DMS79 treated with DMSO at 0.1 percent for 48 hours (cell line): ENCODE measurements around the gene ASPA.
"Not testable (repeated sequence)": the region's sequence is repeated elsewhere in the genome, so short reads cannot be mapped to it uniquely, and the experiment has no call there.

Experiments
- DNase-seq: peaks from one replicate; lab custom pipeline; 2025; lab: John Stamatoyannopoulos, UW

ASPA gene

DNA sequence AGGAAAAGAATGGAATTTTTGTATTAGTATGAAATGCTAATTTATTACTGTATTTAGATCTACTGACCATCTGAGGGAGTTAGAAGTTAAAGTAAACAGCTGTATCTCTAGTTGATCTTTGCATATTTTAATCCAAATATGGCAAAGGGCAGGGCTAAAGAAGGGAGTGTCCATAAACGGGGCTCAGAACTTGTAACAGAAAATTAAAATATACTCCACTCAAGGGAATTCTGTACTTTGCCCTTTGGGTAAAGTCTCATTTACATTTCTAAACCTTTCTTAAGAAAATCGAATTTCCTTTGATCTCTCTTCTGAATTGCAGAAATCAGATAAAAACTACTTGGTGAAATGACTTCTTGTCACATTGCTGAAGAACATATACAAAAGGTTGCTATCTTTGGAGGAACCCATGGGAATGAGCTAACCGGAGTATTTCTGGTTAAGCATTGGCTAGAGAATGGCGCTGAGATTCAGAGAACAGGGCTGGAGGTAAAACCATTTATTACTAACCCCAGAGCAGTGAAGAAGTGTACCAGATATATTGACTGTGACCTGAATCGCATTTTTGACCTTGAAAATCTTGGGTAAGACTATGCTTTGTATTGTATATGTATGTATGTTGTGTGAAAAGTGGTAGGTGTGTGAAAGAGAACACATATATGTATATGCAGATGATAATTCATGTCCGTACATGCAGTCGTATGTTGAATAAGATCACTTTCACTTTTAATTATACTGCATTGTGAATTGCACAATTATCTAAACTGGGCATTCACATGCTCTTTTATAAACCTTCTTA is at the start of gene ASPA:
Gene ASPA (plus strand): TSS at position 186 of the 799 bp plus-strand sequence. CDS start 163 bp downstream, at position 349.
- DNase-seq = no peak

DNA sequence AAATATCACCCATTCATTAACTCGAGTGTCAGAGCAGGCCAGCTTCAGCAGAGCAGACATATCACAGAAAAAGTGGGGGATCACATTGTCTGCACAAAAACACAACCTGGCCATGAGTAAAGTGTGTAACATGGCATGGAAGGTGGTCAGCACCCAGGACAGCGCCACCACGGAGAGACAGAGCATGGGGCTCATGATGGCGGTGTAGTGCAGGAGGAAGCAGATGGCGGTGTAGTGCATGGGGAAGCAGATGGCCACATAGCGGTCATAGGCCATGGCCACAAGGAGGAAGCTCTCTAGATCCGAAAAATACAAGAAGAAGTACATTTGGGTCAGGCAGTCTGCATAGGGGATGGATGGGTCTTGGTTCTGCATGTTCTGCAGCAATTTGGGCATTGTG is 42.6 kb upstream of the ASPA start:
- DNase-seq = not testable (repeated sequence)

DNA sequence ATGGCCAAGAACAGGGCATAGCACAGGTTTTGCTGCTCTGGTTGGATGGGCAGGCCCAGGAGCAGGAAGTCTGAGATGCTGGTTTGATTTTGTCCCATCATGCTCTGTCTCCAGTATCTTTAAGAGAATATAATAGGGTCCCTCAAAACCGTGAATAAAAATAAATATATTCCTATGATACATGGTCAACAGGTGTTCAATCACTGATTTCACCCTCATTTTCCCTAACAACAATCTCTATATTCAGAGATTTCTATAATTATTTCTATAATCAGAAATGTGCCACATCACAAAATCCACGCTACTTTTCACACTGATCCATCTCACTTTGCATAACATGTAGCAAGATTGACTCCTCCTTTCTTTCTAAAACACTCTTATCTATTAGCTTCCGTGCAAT is 42.1 kb upstream of the ASPA start, which contains the start of gene OR1E2:
Gene OR1E2 (minus strand): TSS at position 101 of the 400 bp plus-strand sequence. CDS start 0 bp downstream, at position 101.
- DNase-seq = no peak

DNA sequence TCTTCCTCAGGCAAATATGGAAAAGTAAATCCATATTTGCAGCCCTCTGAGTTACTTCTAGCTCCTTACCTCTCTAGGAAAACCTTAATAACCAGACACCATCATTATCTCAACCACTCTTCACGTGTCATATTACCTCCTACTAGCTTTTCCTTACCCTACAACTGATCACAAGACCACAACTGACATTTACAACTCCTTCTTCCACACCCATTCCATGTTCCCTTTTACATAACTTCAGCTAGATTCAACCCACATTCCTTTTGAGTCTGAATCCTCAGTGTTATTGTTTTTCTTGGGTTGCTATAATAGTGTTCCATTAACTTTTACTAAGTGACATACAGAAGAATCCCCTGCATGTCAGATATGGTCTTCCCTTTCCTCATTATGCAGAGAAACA is 37.4 kb upstream of the ASPA start:
- DNase-seq = no peak

DNA sequence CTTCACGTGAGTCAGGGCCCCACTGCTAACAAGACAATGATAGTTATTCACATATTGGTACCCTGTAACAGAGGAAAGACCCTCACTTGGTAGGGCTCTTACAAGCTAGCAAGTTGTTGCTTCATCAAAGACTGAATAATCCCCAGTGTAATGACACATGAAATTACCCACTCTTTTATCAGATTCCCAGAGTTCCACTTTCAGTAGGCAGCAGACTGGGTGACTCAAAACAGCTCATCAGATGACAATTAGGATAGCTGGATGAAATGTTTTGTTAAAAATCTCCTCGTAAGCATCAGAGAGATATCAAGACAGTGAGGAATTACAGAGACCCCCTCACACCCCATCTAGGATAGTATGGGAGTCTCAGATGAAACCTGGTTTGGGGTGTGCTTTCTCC is 35.3 kb upstream of the ASPA start:
- no peak for DNase-seq

DNA sequence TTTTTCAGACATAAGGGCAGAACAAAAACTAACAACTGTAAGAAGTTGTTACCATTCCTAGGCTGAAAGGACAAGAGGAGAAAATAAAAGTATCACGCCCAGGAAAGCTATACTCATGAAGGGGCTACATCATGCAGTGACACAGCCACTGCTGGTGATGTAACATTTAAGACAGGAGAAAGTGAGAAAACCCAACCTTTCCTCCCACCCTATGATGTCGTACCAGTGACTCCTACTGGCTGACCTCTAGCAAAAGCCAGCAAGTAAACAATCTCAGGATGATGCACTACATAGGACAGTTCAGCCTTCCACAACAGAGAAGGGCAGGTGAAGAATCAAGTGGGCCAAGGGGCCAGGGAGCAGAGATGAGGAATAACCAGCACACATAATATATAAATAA is 28.2 kb upstream of the ASPA start:
- DNase-seq = no peak

DNA sequence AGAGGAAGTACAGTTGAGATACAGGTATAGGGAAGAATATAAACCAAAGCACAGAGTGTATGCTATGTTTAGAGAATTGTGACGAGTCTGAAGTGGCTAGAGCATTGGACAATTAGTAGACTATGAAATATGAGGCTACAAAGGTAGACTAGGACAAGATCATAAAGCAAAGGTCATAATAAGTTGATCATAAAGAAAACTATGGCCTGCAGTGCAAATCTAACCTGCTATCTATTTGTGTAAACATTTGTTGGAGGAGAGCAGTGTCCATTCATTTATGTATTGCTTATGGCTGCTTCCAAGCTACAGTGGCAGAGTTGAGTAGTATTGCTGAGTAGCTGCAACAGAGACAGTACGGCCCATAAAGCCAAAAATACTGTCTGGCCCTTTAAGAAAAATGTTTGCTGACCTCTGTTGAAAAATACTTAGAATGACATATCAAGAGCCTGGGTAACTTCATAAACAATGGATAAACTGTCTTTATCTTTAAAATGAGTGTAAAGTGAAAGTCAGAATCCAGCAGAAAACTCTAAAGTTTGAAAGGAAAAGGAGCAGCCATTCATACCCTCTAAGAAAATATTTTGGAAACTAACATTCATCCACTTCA is 27.6 kb upstream of the ASPA start:
- DNase-seq = no peak

DNA sequence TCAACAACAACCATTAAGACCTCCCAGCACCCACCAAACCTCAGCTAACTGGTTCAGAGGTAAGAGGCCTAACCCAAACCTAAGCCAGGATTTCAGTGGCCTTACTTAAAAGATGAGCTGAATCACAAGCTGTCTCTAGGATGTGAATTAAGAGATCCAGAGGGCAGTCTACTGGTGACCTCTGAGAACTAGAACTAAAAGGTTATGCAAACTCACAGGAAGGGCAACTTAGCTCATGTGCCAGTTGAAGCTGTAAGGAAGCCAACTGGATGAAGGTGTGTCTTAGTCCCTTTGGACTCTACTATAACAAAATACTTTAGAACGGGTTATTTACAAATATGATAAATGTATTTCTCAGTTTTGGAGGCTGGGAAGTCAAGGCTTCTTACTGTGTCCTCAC is 9.4 kb upstream of the ASPA start:
- DNase-seq = not testable (repeated sequence)

DNA sequence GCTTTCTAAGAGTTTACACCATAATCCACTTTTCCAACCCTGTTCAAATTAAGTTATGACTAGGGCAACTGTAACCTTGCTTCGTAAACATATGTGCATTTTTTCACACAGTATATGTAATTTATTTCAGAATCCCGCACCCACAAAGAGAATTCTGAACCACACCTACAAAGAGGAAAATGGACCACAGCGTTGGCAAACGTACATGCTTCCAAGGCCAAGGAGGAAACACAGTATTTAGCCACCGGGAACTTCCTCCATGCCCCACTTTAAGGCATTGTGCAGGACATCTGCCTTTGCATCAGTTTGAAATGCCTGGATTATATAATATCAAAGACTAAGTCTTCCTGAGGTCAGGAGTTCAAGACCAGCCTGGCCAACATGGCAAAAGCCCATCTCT is 6.3 kb upstream of the ASPA start:
- no peak for DNase-seq

DNA sequence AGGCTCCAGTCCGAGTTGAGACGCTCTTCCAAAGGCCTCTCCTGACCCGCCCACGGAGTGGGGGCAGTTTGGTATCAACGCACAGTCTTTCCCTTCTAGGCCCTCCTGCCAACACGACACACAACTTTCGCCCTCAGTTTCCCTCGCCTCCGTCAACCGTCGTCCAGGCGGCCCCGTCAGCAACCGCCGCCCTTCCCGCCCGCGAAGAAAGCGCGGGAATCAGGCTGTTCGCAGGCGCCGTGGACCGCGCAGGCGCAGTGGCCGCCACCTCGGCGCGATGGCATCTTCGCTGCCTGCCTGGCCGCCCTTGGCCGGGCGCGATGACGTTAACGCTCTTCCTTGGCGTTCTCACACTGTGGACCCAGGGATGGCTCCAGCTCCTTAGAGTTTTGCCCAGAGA is 4.2 kb upstream of the ASPA start, which contains the start of gene SPATA22:
Gene SPATA22 (minus strand): TSS at position 221 of the 400 bp plus-strand sequence. CDS start 2,494 bp downstream, outside the sequence.
- no peak for DNase-seq

DNA sequence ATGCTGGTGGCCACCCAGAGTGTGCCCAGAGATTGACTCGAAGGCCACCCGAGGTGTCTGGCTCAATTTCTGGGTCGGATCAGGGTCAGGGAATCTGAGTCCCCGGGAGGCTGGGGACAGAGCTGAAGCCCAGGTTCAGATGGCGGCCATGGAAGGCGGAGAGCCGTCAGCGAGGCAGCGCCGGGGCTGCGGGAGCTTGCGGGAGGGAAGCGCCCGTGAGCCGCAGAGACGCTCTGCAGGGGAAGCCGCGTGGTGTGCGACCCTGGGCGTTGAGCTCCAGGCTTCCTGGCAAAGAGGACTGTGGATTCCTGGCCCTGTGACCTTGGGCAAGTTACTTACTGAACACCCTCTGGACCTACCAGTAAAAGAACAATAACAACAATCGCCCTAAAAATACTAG is 3.7 kb upstream of the ASPA start:
- no peak for DNase-seq

DNA sequence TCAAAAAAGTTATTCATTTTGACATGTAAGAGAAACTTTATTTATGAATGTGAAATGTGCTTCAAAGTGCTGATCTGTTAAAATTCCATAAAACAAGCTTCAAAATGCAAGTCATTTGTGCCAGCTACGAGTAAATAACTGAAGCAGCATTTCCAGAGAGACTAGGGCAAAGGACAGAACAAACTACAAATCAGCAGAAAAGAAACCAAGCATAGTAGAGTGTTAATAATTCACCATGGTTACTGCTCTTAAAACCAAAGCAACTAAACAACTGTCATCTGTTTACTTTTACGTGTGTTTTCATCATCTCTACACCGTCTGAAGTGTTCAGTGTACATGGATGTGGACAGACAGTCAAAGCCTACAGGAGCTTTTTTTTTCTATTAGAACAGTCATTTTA is 1.6 kb upstream of the ASPA start:
- DNase-seq = peak; percentile 55

DNA sequence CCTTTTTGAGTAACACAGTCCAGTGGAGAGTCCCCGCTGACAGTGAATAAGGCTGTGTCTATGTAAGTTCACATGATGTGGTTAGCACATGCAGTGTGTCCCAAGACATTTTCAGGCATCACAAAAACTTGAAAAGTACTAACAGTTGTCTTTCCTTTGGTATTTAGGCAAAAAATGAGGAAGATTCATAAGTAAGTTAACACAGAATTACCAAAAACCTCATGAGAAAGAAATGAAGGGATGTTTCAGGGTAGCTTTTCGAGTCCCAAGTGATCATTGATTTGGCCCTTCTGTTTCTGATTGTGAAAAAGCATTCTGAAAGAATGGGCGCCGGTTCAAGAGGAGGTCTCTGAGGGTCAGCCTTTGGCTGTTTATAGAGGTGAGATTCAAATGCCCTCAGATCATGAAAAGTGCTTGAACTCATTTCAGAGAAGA is 529 bp upstream of the ASPA start:
- DNase-seq = no peak

DNA sequence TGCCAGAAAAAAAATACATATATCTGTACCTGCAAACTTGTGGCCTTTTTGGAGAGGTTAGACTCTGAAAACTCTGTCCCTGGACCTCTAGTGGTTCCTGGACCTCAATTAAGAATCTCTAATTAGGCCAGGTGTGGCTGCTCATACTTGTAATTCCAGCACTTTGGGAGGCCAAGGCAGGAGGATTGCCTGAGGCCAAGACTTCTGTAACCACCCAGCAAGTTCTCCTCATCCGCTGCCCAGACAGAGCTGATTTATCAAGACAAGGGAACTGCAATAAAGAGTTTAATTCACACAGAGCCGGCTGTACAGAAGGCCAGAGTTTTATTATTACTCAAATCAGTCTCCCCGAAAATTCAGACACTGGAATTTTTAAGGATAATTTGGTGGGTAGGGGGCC is 4.2 kb downstream of the ASPA start:
- no peak for DNase-seq

DNA sequence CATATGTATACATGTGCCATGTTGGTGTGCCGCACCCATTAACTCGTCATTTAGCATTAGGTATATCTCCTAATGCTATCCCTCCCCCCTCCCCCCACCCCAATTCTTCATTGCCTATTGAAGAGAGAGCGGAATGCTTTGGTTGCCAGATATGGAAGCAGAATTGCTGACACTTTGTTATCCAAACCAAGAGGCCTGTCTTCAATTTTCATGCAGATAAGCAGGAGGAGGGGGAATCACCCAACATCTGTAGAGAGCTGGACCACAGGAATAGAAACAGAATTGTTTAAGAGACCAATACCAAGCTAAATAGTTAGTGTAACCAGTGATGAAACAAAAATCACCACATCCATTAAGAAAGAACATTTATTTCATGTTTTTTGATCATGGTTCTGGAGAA is 7.1 kb downstream of the ASPA start:
- no peak for DNase-seq

DNA sequence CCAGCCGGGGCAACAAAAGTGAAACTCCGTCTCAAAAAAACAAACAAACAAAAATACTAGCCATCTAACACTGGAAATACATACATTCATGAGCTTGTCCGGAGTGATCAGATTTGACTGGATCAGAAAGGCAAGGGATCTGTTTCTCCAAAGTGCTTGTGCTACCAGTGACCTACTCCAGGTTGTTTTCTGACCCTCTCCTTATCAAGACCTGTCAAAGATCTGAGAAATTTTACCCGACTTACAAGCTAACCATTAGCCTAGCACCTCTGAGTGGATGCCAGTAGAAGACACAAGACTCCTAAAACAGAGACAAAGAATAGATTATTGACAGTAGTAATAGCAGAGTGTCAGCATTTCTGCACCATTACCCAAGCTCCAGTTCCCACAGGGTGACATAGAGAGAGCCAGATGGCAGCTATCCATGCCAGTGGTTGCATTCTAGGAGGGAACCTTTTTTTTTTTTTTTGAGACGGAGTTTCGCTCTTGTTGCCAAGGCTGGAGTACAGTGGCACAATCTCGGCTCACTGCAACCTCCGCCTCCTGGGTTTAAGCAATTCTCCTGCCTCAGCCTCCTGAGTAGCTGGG is 9.8 kb downstream of the ASPA start:
- no peak for DNase-seq

DNA sequence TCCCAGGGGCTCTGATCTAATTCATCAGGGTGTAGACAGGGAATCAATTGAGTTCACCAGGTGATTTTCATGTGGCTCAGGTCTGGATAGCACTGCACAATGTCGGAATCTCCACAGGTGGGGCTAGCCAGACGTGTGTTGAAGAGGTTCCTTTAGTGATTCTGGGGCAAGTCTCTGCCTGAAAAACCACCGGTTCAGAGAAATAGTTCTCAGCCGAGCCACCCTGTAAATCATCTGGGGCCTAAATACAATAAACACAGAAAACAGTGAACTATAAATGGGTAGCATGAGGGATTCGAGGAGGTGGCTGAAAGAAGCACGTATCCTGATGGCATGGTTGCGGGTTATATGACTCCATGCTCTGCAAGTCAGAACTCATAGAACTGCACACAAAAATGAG is 21.3 kb downstream of the ASPA start:
- no peak for DNase-seq

DNA sequence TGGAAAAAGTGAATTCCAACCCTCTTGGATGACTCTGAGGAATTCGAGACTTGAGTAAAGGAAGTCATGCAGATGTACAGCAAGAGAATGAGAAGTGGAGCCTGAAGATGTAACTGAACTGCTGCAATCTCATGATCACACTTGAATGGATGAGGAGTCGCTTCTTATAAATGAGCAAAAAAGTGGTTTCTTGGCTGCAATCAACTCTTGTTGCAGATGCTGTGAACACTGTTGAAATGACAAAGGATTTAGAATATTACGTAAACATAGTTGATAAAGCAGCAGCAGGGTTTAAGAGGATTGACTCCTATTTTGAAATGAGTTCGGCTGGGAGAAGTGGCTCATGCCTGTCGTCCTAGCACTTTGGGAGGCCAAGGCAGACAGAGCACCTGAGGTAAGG is 25.5 kb downstream of the ASPA start:
- no peak for DNase-seq

DNA sequence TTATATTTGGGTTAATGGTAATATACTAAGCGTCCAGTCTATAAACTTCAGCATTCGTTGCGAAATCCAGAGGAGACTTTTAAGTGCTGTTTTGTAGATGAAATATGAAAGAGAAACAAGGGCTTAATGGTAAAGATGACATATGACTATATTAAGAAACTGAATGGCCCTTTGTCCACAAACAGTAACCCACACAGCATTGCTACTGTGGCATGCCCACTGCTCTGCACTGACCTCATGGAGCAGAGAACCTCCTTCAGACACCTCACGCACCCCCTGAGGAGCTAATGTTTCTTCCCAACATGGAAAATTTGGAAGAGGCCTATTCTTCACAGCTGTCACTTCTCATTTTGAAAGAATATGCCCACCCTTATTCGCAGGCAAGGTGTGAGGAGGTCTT is 26.7 kb downstream of the ASPA start:
- no peak for DNase-seq

DNA sequence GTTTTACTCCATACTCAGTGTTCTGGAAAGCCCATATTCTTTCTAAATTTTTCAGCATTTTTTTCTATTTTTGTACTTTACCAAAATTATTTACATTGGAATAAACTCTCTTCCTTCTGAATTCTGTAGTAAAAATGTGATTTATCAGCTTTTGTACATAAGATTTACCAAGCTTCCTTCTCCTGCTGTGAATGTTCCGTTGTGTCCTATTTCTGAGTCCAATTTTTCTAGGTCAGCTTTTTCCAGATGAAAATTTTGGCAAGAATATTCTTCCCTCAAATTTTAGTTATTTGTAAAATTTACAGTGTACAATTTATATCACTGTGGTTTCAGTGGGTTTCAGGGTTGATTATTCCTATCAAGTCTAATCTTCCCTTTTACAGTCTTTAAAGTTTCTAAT is 27.5 kb downstream of the ASPA start:
- DNase-seq = no peak

DNA sequence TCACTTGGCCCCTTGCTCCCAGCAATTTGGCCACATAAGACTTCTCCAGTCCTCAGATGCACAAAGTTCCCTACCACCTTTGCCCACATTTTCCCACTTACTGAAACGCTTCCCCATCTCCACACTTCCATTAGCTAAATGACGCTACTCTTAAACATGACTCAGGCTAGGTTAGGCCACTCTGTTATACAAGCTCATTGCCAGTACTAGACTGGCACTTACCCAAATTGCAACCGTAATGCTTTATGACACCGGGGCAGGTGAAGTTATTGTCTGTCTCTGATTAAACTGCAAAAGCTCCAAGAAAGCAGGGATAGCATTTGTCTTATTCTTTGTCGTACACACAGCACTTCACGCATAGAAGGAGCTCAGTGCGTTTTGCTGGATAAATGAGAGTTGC is 29.2 kb downstream of the ASPA start:
- DNase-seq = no peak

DNA sequence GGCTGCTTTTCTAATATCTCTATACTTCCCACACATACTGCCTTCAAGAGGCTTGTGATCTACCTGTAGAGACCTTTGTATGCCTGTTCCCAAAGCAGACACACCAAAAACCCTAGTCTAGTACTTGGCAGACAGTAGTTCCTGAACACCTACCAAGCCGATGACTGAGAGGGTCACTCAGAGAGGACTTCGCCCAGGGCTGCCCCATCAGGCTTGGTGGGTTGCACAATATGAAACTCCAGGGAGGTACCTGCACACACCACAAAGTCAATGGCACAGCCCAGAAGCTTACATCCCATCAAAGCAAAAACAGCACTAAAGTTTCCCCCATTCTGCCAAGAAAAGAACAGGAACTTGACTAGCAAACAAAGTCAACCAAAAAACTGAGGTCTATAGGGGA is 30.3 kb downstream of the ASPA start:
- DNase-seq = no peak

DNA sequence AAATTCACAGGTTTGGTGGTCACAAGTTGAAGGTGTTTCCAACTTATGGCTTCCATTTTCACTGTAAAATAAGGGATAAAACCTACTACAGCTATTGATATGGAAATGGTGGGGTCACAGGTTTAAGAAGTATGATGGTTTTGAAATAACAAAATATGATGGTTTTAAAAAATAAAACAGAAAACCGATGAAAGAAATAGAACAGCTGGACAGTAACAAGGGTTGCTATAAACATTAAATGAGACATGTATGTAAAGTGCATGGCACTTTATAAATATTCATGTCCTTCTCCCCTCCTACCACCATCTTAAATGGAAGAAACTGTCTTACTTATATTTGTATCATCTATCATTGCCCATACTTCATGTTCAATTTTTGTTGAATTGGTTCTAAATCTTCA is 31.3 kb downstream of the ASPA start:
- DNase-seq = no peak
